Measurements from ENCODE around the gene SAP30BP.
"Not testable (repeated sequence)": the region's sequence is repeated elsewhere in the genome, so short reads cannot be mapped to it uniquely, and the experiment has no call there.

Gene SAP30BP

DNA sequence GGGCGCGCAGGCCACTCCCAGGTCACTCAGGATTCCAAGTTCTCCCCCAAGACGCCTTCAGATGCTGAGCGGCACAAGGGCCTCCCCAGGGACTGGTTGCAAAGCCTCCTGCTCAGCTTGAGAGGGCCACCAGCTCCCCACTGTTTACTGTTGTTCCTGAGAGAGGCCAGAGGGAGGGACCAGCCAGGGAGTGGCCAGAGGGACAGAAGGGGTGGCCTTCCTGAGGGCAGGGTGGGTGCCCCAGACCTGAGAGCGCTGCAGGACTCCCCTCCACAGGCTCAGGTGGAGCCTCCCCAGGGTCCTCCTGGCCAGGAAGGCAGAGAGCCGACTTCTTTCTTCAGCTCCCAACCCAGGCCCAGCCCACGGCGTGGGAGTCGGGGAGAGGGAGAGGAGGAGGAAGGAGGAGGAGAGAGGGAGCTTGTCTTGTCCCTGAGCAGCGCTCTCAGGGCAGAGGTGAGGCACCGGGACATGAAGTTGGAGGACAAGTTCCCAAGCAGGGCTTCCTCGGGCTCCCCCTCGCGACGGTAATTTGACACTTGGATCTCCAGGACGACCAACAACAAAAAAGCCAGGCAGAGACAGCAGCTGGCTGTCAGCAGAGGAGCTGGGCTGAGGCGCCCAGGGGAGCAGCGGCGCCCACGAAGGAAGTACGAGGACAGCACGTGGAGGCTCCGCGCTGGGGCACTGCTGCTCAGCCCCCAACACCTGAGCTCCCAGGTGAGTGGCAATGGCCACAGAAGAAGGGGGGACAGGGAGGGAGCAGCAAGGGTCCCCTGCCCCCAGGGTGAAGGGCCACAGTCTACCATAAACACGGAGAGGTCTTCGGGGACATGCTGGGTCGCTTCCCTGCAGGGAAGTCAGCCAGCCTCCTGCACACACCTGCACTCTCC, 33.4 kb upstream of the SAP30BP start:
- no peak for DNase-seq (ENCODE audit: low read depth, low spot score)

DNA sequence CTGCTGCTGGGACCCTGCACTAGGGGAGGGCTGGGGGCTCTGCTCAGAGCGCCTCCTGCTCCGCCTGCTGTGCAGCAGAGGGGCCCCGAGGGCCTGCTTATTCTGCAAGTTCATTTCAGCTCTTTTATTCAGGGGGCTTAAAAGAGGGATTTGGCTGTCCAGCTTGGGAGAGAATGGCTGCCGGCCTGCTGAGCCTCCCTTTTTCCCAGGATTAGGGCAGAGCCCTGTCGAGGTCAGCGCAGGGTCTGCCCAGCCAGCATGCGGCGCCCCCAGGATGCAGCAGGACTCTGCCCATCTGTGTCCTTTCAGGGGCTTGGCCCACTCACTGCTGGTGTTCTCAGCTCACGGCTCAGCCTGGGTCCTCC, 32.8 kb upstream of the SAP30BP start:
- no peak for DNase-seq (ENCODE audit: low read depth, low spot score)

DNA sequence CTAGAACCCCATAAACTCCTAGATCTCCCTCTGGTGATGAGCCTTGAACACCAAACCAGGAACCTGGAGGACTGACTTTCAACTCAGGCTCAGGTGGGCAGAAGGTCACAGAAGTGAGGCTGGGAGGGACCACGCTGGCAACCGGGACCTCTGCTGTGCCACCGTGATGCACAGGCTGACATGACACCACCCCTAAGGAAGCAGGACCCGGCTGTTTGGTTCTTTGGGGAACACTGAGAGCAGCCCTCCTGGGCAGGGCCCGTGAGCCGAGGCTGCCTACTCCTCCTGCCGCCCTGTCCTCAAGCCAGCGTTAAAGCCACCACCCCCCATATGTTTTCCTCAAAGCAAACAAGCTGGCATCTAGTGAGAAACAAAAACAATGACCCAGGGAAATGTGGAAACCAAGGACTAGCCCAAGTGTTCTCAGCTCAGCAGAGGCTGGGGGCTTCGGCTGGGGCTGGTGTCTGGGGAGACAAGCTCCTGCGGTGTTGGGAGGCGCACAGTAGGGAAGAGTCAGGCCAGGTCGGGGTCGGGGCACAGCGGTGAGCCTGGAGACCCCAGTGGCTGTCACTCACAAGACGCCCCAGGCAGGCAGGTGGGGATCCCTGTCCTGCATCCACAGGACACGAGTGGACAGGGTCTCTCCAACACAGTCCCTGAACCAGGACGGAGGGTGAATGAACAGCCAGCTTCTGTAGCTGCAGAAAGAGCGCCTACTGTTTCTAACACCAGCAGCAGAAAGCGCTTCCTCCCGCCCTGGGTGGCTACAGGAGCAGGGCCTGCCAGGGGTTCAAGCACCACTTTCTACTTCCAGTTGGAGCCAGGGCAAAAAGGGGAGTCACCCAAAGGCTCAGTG, 32.2 kb upstream of the SAP30BP start:
- DNase-seq (ENCODE audit: low read depth, low spot score), result no peak

DNA sequence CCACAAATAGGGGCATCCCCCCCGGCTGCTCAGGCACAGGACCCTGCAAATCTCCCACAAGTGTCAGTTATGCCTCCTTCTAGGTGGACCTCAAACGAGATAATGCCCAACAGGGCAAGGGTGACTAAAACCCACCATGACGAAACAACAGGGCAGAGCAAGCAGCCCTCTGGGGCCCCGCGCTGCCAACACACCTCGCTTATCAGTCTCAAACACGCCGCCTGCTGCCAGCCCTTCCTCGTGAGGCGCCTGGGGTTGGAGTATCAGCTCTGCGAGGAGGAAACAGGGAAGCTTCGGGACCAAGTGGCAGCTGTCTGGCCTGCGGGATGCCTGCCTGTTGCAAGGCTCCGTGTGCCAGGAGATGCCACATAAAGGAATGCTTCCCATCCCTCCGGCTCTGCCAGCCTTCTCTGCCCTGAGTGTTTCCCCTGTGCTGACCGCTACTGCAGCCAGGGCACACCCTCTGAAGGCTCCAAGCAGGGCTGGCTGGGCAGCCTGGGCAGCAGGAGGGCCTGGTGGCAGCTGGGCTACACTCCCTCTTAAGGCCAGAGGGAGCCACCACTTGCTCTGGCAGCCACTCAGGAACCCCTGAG, 31.4 kb upstream of the SAP30BP start:
- DNase-seq (ENCODE audit: low read depth, low spot score), result no peak

DNA sequence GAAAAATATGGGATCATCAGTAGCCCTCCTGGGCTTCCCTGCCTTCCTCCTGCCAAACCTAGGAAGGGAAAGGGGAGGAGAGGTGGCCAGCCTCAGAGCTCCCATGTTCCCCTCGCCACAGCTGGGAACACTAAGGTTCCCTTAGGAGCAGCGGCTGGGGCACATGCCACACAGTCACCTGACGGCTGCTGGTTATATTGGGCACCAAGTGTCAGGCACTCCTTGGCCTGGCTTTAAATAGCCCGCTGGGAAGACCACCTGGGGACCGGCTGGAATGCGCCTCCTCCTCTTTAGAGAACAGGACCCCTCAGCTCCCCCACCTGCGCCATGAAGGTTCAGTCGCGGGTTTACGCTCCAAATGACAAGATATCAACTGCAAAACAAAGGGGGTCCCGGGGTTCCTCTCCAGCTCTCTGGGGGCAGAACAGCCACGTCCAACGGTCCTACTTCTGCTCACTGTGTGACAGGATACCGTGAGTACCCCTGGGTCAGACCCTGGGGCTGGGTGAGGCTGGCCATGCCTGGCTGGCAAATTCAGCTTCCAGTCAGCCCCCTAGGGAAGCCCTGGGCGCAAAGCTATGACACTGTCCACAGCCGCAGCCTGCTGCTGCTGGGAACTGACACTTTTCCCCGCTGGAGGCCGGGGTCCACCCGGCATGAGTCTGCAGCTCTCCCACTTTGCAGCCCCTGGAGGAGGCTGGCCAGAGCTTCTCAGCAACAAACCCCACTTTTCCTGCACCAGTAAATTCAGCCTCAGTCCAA, 30.6 kb upstream of the SAP30BP start:
- no peak for DNase-seq (ENCODE audit: low read depth, low spot score)

DNA sequence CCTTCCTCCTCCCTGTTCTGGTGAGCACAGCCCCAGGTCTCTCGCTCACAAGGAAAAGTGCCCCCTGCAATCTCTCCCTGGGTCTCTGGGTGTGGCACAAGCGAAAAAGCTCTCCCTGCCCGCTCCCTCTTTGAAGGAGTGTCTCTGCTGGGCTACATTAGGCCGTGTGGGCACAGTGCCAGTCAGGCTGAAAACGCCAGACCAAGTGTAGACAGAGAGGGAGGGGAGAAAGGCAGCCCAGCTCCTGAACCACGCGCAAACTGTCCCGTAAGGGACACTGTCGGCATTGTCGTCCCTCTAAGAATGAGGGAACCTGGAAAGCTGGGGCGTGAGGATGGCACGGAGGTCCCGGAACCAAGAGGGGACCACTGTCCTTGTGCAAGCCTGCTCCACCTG, 30.0 kb upstream of the SAP30BP start:
- DNase-seq (ENCODE audit: low read depth, low spot score), result no peak

DNA sequence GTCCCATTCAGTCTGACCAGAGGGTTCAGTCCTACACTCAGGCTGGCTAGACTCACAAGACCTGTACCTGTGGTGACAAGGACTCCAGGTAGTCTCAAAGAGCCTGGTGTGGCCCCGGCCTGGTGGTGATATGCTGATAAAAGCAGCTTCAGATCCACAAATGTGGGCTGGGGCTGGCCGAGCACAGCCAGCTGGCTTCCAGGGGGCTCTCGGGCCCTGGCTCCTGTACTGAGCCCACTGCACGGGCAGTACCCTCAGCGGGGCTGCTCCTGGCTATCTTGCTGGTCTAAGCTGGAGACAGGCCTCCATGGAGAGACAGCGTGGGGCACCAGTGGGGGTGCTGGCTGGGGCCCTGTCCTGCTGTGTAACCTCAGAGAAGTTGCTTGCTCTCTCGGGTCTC, 29.6 kb upstream of the SAP30BP start:
- no peak for DNase-seq (ENCODE audit: low read depth, low spot score)

DNA sequence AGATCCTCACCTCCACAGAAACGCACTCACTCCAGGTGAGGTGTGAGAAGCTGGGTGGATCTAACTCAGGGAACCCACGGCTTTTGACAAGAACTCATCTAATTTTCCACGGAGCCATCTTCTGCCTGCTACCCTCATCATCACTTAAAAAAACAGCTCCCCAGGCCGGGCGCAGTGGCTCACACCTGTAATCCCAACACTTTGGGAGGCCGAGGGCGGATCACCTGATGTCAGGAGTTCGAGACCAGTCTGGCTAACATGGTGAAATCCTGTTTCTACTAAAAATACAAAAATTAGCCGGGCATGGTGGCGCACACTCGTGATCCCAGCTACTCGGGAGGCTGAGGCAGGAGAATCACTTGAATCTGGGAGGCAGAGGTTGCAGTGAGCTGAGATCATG, 29.1 kb upstream of the SAP30BP start:
- DNase-seq (ENCODE audit: low read depth, low spot score), result not testable (repeated sequence)

DNA sequence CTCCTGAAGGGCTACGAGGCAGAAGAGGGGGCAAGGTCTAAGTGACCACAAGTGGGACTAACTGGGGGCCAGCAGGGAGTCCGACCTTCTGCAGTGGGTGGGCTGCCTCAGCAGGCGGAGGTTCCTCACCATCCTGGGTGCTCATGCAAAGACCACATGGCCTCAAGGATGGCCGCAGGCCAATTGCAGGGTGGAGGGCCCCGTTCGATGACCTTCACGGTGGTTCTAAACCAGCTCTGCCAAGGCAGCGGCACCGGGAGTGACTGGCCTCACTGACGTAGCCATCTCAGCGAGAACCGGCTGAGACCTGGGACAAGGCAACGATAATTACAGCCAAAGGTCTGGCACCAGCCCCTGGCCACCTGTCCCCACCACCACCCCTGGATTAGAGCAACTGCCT, 28.2 kb upstream of the SAP30BP start:
- DNase-seq (ENCODE audit: low read depth, low spot score), result no peak

DNA sequence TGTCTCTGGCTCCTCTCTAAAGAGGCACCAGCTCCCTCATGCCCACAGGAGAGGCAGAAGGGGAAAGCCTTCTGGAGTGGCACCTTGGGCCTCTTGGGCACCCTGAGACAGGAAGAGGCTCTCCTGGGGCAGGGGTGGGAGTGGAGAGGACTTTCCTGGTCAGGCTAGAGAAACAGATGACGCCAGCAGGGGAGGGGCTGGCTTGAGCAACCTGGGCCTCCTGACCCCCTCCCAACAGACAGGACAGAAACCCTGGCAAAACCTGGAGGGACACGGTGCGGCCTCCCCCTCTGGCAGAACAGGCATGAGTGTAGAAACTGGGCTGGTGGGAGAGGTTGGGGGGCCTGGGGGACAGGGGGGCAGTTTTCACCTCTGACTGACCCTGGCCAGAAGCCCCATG, 27.8 kb upstream of the SAP30BP start:
- DNase-seq (ENCODE audit: low read depth, low spot score), result no peak

DNA sequence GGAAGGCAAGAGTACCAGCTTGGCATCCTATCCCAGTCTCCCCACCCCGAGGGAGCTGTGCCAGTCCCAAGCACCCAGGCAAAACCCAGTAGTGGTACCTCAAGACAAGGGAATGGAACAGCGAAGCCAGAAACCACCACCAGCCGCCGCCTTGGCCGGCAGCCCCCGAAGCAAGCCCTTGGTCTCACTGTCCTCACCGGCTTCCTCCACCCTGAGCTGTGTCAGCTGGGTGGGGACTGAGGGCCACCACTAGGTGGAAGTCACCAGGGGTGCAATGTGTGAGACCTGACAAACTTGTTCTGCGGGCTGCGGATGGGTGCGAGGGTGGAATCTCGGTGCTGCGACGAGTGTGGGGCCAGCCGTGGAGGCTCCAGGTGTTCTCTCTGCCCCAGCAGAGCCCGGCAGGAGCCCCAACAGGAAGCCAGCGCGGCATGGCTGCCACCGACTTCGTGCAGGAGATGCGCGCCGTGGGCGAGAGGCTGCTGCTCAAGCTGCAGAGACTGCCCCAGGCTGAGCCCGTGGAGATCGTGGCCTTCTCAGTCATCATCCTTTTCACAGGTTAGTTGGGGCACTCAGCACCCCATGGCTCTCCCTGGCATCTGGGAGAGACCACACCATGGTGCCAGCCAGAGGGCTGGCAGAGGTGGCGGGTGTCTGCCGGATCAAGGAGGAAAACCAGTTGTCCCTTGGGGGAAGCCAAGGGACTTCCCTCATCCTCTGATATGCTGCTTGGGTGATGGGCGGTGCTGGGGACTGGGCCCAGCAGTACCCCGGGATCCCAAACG, 27.2 kb upstream of the SAP30BP start:
- DNase-seq (ENCODE audit: low read depth, low spot score), result no peak

DNA sequence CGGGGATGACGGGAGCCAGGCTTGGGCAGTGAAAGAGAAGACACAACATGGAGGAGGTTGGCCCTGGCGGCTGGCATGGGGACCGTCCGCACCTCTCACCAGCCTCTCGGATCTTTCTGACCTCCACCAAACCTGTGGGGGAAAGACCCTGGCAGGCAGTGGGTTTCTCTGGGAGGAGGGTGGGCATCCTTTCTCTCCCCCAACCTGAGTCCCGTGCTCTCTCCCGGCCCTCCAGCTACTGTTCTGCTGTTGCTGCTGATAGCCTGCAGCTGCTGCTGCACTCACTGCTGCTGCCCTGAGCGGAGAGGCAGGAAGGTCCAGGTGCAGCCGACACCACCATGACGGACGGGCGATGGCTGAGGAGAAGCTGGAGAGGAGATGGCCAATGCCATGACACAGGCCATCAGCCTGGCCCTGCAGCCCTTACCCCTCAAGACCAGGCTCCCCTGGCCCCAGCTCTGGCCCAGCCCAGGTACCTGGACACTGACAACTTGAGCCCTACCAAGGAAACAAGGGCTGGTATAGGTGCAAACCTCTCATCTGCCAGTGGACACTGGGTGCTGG, 26.5 kb upstream of the SAP30BP start:
- no peak for DNase-seq (ENCODE audit: low read depth, low spot score)

DNA sequence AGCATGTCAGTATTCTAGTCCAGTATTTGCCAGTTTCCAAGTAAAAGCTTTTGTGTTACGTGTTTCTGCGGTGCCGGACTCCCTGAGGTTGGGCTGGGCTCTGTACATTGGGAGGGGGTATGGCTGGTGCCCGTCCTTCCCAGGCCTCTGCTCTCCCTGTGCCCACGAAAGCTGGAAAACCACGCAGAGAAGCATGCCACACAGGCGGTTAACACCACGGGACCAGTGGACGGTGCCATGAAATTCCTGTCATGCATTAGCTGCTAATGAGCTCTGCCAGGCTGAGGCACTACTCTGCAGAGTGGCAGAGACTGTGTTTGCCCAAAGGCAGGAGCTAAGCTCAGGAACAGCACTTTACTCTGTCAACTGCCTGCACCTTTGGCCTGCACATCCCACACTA, 25.8 kb upstream of the SAP30BP start:
- DNase-seq (ENCODE audit: low read depth, low spot score), result no peak

DNA sequence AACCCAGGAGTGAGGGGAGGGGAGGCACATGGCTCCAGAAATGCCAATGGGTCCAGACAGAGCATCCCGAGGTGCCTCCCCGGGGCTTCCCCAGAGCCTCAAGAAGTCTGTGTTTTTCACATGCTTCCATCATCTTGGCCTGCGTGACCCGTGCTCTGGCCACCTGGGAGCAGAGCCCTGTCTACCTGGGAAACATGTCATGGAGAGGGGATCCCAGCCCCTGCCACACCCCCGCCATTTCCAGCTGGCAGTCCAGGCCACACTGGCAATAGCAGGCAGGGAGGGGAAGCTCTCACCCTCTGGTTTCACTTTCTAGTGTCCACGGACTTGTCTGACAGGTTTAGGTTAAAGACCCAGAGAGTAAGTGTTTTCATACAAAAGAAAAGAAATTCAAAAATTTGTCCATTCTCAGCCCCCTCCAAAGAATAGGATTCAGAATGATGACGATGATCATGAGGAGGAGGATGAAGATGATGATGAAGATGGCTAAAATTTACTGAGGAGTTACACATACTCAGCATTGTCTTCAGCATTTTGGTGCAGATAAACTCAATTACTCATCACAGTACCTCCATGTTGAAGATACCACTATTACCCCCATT, 24.9 kb upstream of the SAP30BP start:
- no peak for DNase-seq (ENCODE audit: low read depth, low spot score)

DNA sequence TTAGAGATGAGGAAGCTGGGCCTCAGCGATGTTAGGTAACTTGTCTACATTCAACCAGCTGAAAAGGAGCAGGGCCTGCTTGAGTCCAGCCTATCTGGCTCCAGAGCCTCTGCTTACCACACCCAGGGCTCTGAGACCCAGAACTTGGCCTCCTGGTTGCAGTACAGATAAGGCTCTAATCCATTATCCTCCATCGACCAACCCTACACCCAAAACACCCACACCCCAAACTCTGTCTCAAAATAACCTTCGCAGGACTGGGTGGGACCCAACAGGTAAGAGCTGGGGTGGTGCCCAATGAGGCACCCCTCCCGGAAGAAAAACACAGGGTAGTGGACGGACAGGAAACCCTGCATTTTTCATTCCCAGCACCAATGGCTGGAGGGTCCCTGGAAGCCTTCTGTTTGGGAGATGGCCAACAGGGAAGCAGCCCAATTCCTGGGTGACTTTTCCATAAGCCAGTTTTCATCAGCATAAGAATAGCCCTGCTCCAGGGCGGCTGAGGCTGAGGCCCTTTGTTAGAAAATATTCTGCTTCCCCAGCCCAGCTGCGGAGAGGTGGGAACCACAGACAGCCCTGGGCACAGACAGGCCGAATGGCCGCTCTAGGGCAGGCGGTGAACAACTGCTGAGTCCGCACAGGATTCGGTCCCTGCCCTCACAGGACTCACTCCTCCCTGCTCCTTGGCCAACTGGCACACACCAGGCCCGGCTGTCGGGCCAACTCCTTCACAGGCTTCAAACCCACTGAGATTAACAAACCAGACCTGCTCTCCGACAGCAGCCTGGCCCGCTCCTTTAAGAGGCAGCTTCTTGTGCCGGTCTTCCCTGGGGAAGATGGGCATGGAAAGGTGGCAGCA, 24.1 kb upstream of the SAP30BP start:
- DNase-seq (ENCODE audit: low read depth, low spot score), result no peak

DNA sequence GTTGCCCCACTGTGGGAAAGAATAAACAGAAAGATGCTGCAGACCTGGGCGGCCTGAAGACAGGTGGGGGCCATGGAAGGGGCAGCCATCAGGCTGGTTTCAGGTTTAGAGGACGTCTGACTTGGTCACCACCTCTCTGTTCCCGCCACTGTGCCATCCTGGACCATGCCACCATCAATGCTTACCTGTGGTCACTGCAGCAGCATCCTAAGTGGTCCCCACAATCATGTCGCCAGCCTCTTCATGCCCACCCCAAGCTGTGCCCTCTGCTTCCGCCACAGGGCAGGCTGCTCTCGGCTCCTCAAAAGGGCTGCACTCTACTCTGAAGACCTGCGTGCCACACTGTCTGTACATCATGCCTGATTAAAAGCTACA, 23.5 kb upstream of the SAP30BP start:
- DNase-seq (ENCODE audit: low read depth, low spot score), result no peak

DNA sequence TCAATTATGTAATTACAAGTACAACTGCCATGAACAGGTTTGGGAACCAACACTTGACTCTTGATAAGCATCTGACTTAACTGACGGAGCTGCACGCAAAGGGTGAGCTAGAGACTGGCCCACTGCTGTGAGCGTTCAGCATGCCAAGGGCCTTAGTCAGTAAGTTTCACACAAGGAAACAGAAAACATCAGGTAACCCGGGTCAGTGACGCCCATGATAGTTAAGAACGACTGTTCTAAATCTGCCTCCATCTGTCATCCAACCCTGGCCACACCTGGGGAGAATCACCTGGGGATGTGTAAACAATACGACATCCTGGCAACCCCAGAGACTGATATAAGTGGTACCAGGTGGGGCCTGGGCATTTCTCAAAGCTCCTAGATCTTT, 21.6 kb upstream of the SAP30BP start:
- DNase-seq (ENCODE audit: low read depth, low spot score), result no peak

DNA sequence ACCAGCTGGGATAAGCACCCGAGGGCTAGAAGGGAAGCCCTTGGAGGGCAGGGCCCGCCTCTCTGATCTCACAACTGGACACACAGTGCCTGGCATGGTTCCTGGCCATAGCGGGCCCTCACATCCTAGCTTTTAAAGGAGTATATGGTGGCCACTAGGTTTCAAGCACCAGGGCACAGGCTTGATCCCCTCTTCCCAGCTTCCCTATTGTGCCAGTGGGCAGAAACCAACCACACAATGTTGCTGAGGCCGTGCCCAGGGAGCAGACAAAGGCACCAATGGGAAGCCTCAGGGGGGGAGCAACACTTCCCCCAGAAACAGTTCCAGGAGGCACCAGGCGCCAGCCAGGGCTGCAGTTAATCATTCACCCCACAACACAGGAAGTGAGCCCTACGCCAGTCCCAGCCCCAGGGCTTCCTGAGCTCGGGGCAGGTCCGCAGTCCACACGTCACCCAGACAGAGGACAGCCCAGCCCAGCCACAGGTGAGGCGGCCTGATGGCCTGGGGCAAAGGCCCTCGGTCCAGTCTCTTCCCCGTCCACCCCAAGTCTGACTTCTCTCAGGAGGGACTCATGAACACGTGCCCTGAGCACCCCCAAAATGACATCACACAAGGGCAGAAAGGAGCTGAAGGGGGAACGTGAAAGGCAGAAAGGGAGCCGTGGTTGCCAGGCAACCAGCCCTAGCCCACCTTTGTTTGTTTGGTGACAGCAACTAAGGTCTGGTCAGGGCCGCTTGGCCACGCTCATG, 21.1 kb upstream of the SAP30BP start:
- DNase-seq (ENCODE audit: low read depth, low spot score), result no peak

DNA sequence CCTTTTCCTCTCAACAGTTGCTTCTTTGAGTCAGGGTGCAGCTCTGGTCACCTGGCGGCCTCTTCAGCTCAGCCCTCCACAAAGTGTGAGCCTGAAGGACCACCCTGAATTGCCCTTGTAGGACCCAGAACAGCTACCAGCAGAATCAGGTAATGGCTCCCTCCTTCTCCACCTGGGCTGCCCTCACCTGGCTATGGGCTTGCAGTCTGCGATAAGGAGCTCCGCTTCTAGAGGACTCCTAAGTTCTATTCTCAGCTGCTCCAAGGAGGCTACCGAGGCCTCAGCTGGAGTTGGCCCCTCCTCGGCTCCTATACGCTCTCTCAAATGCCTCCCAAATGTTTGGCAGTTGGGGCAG, 20.5 kb upstream of the SAP30BP start:
- no peak for DNase-seq (ENCODE audit: low read depth, low spot score)
